ENCODE results near the gene ABHD16A. TPM values are rescaled to one million over a fixed set of nuclear protein-coding genes. Genes with fewer than 3 reads are reported as not detected.

The ABHD16A gene
- total and polyA plus RNA-seq, 2 of the 13 experiments (the other 11 are each of a cell fraction or from before 2014, with no cell fraction given): 43.5 to 45.4 TPM

DNA sequence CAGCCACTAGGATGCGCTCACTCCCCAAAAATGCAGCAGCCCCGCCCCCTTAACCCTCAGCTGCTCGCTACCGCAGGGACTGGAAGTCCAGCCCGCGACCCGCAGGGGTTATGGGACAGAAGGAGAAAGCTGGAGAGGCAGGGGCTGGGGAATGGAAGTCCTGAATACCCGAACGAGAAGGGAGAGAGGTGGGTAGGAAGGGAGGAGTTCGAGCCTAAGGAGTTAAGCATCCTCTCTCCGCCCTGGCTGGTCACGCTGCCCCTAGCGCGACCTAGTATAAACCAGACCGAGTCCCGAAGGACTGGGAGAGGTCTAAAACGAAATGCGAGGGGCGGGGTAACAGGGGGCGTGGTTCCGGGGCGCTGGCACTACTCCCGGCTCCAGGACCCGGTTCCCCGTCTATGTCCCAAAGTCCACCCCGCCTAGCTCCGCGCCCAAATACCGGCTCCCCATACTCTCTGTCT lies 26.4 kb upstream of the ABHD16A start (continued):
- TF ChIP-seq, protein P1, sequence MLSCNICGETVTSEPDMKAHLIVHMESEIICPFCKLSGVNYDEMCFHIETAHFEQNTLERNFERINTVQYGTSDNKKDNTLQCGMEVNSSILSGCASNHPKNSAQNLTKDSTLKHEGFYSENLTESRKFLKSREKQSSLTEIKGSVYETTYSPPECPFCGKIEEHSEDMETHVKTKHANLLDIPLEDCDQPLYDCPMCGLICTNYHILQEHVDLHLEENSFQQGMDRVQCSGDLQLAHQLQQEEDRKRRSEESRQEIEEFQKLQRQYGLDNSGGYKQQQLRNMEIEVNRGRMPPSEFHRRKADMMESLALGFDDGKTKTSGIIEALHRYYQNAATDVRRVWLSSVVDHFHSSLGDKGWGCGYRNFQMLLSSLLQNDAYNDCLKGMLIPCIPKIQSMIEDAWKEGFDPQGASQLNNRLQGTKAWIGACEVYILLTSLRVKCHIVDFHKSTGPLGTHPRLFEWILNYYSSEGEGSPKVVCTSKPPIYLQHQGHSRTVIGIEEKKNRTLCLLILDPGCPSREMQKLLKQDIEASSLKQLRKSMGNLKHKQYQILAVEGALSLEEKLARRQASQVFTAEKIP (CRISPR knock-in tag; IDR thresholded peaks at IDR 0.05; ENCODE audit: borderline replicate concordance): no peak
- TF ChIP-seq SMAD3 (CRISPR knock-in tag; IDR thresholded peaks at IDR 0.05): peak; percentile 78; the same call in 1 of the 2 replicates
- peak; percentile 80; the same call in 1 of the 2 replicates for TF ChIP-seq ZNF777 (CRISPR knock-in tag; IDR thresholded peaks at IDR 0.05)
- TF ChIP-seq, protein P2, sequence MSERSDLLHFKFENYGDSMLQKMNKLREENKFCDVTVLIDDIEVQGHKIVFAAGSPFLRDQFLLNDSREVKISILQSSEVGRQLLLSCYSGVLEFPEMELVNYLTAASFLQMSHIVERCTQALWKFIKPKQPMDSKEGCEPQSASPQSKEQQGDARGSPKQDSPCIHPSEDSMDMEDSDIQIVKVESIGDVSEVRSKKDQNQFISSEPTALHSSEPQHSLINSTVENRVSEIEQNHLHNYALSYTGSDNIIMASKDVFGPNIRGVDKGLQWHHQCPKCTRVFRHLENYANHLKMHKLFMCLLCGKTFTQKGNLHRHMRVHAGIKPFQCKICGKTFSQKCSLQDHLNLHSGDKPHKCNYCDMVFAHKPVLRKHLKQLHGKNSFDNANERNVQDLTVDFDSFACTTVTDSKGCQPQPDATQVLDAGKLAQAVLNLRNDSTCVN (CRISPR knock-in tag; IDR thresholded peaks at IDR 0.05; ENCODE audit: borderline replicate concordance): peak; percentile 46; the same call in 1 of the 2 replicates
- TF ChIP-seq, protein P3, sequence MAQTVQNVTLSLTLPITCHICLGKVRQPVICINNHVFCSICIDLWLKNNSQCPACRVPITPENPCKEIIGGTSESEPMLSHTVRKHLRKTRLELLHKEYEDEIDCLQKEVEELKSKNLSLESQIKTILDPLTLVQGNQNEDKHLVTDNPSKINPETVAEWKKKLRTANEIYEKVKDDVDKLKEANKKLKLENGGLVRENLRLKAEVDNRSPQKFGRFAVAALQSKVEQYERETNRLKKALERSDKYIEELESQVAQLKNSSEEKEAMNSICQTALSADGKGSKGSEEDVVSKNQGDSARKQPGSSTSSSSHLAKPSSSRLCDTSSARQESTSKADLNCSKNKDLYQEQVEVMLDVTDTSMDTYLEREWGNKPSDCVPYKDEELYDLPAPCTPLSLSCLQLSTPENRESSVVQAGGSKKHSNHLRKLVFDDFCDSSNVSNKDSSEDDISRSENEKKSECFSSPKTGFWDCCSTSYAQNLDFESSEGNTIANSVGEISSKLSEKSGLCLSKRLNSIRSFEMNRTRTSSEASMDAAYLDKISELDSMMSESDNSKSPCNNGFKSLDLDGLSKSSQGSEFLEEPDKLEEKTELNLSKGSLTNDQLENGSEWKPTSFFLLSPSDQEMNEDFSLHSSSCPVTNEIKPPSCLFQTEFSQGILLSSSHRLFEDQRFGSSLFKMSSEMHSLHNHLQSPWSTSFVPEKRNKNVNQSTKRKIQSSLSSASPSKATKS (CRISPR knock-in tag; IDR thresholded peaks at IDR 0.05): no peak
- TF ChIP-seq CBFB (CRISPR knock-in tag; IDR thresholded peaks at IDR 0.05): 0 out of 2 replicates have a peak, but pooled peaks have one; percentile 42
- TF ChIP-seq, protein P4, sequence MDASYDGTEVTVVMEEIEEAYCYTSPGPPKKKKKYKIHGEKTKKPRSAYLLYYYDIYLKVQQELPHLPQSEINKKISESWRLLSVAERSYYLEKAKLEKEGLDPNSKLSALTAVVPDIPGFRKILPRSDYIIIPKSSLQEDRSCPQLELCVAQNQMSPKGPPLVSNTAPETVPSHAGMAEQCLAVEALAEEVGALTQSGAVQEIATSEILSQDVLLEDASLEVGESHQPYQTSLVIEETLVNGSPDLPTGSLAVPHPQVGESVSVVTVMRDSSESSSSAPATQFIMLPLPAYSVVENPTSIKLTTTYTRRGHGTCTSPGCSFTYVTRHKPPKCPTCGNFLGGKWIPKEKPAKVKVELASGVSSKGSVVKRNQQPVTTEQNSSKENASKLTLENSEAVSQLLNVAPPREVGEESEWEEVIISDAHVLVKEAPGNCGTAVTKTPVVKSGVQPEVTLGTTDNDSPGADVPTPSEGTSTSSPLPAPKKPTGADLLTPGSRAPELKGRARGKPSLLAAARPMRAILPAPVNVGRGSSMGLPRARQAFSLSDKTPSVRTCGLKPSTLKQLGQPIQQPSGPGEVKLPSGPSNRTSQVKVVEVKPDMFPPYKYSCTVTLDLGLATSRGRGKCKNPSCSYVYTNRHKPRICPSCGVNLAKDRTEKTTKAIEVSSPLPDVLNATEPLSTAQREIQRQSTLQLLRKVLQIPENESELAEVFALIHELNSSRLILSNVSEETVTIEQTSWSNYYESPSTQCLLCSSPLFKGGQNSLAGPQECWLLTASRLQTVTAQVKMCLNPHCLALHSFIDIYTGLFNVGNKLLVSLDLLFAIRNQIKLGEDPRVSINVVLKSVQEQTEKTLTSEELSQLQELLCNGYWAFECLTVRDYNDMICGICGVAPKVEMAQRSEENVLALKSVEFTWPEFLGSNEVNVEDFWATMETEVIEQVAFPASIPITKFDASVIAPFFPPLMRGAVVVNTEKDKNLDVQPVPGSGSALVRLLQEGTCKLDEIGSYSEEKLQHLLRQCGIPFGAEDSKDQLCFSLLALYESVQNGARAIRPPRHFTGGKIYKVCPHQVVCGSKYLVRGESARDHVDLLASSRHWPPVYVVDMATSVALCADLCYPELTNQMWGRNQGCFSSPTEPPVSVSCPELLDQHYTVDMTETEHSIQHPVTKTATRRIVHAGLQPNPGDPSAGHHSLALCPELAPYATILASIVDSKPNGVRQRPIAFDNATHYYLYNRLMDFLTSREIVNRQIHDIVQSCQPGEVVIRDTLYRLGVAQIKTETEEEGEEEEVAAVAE (CRISPR knock-in tag; IDR thresholded peaks at IDR 0.05; ENCODE audit: borderline replicate concordance): peak; percentile 64; the same call in 1 of the 2 replicates
- TF ChIP-seq, protein P5, sequence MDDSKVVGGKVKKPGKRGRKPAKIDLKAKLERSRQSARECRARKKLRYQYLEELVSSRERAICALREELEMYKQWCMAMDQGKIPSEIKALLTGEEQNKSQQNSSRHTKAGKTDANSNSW (CRISPR knock-in tag; IDR thresholded peaks at IDR 0.05; ENCODE audit: borderline replicate concordance): no peak
- TF ChIP-seq KDM5A (IDR thresholded peaks at IDR 0.05; ENCODE audit: borderline replicate concordance, low read length): peak; percentile 74; the same call in 1 of the 2 replicates
- 0 out of 2 replicates have a peak, but pooled peaks have one; percentile 33 for TF ChIP-seq SNAPC2 (CRISPR knock-in tag; IDR thresholded peaks at IDR 0.05)
- TF ChIP-seq, protein P6, sequence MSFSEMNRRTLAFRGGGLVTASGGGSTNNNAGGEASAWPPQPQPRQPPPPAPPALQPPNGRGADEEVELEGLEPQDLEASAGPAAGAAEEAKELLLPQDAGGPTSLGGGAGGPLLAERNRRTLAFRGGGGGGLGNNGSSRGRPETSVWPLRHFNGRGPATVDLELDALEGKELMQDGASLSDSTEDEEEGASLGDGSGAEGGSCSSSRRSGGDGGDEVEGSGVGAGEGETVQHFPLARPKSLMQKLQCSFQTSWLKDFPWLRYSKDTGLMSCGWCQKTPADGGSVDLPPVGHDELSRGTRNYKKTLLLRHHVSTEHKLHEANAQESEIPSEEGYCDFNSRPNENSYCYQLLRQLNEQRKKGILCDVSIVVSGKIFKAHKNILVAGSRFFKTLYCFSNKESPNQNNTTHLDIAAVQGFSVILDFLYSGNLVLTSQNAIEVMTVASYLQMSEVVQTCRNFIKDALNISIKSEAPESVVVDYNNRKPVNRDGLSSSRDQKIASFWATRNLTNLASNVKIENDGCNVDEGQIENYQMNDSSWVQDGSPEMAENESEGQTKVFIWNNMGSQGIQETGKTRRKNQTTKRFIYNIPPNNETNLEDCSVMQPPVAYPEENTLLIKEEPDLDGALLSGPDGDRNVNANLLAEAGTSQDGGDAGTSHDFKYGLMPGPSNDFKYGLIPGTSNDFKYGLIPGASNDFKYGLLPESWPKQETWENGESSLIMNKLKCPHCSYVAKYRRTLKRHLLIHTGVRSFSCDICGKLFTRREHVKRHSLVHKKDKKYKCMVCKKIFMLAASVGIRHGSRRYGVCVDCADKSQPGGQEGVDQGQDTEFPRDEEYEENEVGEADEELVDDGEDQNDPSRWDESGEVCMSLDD (CRISPR knock-in tag; IDR thresholded peaks at IDR 0.05; ENCODE audit: borderline replicate concordance): peak; percentile 96
- TF ChIP-seq IKZF4 (CRISPR knock-in tag; IDR thresholded peaks at IDR 0.05; ENCODE audit: borderline replicate concordance, low read depth, not compliant biosample characterization): no peak
- TF ChIP-seq NONO (IDR thresholded peaks at IDR 0.05): no peak
- peak; percentile 72 for TF ChIP-seq NONO (CRISPR knock-in tag; conservative IDR thresholded peaks at IDR 0.05)
